Stimulated activated effector memory CD8-positive, alpha-beta T cell treated with anti-CD3 and anti-CD28 coated beads, Interleukin-12 subunit alpha, Interleukin-12 subunit beta, amount 100 ng/mL, for 72 hours (primary cell): ENCODE results near the gene COG8.

Source experiments
- ATAC-seq: fragments of 150-1000 bp; cut with Tn5 transposase; 2 replicates; pipeline ENCODE4 v1.10.0; 2021
- DNase-seq, 2 donors: peaks; one replicate each; pipeline ENCODE4 v3.0.0; 2021 to 2022; ENCODE audit warnings: low spot score in 2 of 2
- H3K27ac Mint-ChIP-seq: one replicate; pipeline ENCODE4 v1.8.0; 2022; ENCODE audit warnings: mild to moderate bottlenecking, mixed read lengths
- H3K36me3 Mint-ChIP-seq: one replicate; pipeline ENCODE4 v1.8.0; 2022; ENCODE audit warnings: mild to moderate bottlenecking, mixed read lengths
- H3K4me1 Mint-ChIP-seq: one replicate; pipeline ENCODE4 v1.8.0; 2022; ENCODE audit warnings: mixed read lengths
- H3K4me3 Mint-ChIP-seq: one replicate; pipeline ENCODE4 v1.8.0; 2022; ENCODE audit warnings: mild to moderate bottlenecking, mixed read lengths
- H3K9me3 Mint-ChIP-seq: one replicate; pipeline ENCODE4 v1.8.0; 2022; ENCODE audit warnings: mixed read lengths

COG8 gene, protein sequence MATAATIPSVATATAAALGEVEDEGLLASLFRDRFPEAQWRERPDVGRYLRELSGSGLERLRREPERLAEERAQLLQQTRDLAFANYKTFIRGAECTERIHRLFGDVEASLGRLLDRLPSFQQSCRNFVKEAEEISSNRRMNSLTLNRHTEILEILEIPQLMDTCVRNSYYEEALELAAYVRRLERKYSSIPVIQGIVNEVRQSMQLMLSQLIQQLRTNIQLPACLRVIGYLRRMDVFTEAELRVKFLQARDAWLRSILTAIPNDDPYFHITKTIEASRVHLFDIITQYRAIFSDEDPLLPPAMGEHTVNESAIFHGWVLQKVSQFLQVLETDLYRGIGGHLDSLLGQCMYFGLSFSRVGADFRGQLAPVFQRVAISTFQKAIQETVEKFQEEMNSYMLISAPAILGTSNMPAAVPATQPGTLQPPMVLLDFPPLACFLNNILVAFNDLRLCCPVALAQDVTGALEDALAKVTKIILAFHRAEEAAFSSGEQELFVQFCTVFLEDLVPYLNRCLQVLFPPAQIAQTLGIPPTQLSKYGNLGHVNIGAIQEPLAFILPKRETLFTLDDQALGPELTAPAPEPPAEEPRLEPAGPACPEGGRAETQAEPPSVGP

DNA sequence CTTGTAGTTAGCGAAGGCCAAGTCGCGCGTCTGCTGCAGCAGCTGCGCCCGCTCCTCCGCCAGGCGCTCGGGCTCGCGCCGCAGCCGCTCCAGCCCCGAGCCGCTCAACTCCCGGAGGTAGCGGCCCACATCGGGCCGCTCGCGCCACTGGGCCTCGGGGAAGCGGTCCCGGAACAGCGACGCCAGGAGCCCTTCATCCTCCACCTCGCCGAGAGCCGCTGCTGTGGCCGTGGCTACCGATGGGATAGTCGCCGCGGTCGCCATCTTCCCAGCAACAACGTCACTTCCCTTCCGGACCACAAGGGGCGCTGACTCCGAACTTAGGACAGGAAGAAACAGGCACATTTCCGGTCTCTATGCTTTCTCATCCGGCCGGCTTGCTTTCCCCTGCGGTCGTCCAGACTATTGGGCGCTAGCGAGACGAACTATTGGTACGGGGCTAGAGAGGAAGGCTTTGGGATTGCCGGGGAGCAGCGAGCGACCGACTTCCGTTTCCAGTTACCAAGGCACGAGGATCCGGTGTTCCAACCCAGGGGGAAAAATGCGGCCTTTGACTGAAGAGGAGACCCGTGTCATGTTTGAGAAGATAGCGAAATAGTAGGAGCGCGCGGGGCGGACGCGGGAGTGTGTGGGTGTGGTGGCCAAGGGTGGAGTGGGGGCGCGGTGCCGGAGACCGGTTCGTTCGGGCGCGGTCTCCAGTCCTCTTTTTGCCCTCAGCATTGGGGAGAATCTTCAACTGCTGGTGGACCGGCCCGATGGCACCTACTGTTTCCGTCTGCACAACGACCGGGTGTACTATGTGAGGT is at the start of gene COG8, which contains the start of gene NIP7:
COG8 (minus strand) TSS at position 276 of the 806 bp plus-strand sequence; CDS start at position 264, 12 bp downstream.
NIP7 (plus strand) TSS at position 484 of the 806 bp plus-strand sequence; CDS start at position 542, 58 bp downstream.
- Mint-ChIP-seq H3K9me3 (no peaks in the 10 kb centered on the region), H3K4me1 (peaks cover 46% of the 10 kb centered on the region), H3K4me3 (peak within 1 kb of the TSS; percentile 98), H3K27ac (peak within 1 kb of the TSS; percentile 97), H3K36me3 (peaks cover 72% of the 10 kb centered on the region)
- DNase-seq (peak; percentile 89 to 98), ATAC-seq (peak; percentile 91)

DNA sequence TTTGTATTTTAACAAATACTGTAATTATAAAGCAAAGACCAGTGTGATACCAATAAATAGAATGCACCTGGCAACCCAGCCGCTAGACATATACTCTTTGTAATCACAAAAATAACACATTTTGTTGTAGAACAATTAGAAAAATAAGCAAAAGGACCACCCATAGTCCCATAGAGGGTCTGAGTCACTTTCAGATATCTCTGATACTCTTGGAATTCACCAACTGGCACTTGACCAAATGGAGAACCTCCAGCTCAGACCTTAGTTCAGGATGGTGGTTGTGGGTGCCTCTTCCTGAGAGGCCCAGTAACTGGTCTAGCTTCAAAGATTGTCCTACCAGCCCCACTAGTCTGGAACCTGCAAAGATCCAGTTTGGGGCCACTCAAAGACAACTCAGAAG is 47.2 kb upstream of the COG8 start:
- Mint-ChIP-seq H3K36me3 (peaks cover 52% of the 10 kb centered on the region), H3K4me1 (peaks cover 26% of the 10 kb centered on the region), H3K27ac (no peak overlapping the region), H3K9me3 (no peaks in the 10 kb centered on the region), H3K4me3 (peak overlapping the region; percentile 88)
- ATAC-seq = no peak
- no peak for DNase-seq

DNA sequence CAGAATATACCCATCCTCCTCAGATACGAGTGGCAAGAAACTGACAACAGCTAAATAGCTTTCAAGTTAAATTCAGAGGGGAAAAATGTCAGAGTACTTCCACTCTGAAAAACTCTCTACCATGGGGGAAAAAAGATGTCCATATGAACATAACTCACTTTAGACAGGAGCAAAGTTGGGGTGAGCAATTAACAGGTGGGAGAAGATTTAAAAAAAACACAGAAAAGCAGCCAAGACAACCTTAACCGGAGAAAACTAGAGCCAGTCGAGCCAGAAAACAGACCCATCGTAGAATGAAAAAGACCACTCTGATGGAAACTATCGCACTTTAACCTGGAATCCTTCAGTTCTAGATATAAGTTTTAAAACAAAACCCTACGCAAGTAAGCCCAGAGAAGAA is 45.6 kb upstream of the COG8 start:
- peaks cover 26% of the 10 kb centered on the region for H3K4me1 Mint-ChIP-seq
- peaks cover 63% of the 10 kb centered on the region for H3K36me3 Mint-ChIP-seq
- H3K9me3 Mint-ChIP-seq = no peaks in the 10 kb centered on the region
- peak overlapping the region; percentile 95 for H3K27ac Mint-ChIP-seq
- peak overlapping the region; percentile 88 for H3K4me3 Mint-ChIP-seq
- DNase-seq = no peak
- no peak for ATAC-seq

DNA sequence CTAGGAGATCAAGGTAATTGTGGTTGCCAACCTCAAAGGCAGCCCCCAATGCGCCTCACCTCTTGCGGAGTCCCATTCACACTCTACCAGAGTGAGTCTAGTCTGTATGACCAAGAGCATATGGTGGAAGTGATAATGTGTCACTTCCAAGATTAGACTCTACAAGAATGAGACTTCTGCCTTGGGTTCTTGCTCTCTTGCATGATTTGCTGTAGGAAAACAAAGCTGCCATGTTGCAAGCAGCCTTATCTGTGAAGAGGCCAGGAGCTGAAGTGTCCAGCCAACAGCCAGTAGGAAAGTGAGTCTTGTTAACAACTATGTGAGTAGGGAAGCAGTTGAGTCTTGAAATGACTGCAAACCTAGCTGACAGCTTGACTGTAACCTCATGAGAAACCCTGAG is 43.1 kb upstream of the COG8 start:
- no peak for ATAC-seq
- peaks cover 35% of the 10 kb centered on the region for H3K4me1 Mint-ChIP-seq
- H3K27ac Mint-ChIP-seq = peak overlapping the region; percentile 37
- DNase-seq = no peak
- H3K4me3 Mint-ChIP-seq = no peak overlapping the region
- H3K9me3 Mint-ChIP-seq = no peaks in the 10 kb centered on the region
- H3K36me3 Mint-ChIP-seq = peaks cover 88% of the 10 kb centered on the region

DNA sequence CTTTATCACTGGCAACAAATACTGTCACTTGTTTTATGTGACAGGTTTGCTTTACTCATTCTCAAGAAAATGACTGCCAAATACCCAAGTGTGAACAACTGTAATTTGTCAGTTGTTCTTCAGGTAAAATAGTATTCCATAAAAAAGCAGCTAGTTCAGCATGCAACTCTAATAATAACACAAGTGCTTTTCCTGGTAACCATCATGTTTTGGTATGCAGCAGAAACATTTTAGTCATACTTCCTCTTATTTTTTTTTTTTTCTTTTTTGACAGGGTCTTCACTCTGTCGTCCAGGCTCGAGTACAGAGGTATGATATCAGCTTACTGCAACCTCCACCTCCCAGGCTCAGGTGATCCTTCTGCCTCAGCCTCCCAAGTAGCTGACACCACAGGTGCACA is 41.9 kb upstream of the COG8 start:
- Mint-ChIP-seq H3K9me3 (no peaks in the 10 kb centered on the region), H3K4me1 (peaks cover 35% of the 10 kb centered on the region)

DNA sequence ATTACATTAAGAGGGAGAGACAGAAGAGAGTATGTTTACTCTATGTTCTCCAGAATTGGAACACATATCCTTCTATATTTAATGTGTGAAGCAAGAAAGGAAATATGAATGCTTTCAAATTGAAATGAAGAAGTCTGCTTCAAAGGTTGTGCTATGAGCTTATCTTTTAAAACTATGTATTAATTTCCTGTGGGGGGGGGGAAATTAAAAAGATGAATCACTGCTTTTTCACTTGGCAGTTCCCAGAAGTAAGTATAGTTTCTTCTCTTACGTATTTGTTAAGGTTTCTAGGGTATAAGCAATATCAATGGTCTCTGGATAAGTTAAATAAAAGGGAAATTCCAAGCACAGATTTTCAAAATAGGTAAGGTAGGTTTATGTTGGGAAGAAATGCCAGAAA is 39.4 kb upstream of the COG8 start:
- DNase-seq = no peak
- ATAC-seq = no peak
- no peaks in the 10 kb centered on the region for H3K9me3 Mint-ChIP-seq
- H3K4me3 Mint-ChIP-seq = no peak overlapping the region
- H3K27ac Mint-ChIP-seq = peak overlapping the region; percentile 87
- H3K4me1 Mint-ChIP-seq = peaks cover 20% of the 10 kb centered on the region
- peaks cover 85% of the 10 kb centered on the region for H3K36me3 Mint-ChIP-seq

More for the DNA sequence above, 41.9 kb upstream of the COG8 start:
- Mint-ChIP-seq H3K36me3 (peaks cover 99% of the 10 kb centered on the region), H3K27ac (peak overlapping the region; percentile 73), H3K4me3 (no peak overlapping the region)
- DNase-seq (no peak), ATAC-seq (no peak)

DNA sequence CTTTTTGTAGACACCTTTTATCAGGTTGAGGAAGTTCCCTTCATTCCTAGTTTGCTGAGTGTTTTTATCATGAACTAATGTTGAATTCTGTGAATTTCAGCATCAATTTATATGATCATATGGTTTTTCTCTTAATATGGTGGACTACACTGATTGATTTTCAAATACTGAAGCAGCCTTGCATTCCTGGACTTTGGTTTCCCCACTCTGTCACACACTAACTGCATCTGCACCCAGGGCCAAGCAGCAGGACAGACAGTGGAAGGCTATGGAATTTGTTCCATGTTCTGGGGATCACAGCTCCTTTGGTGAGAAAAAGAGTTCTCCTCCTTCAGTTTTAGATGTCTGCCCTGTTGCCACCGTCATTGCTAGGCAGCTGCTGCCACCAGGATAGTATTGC is 38.7 kb upstream of the COG8 start:
- ATAC-seq = no peak
- H3K36me3 Mint-ChIP-seq = peaks cover 85% of the 10 kb centered on the region
- peaks cover 17% of the 10 kb centered on the region for H3K4me1 Mint-ChIP-seq
- H3K9me3 Mint-ChIP-seq = no peaks in the 10 kb centered on the region
- H3K27ac Mint-ChIP-seq = peak overlapping the region; percentile 87
- no peak for DNase-seq
- H3K4me3 Mint-ChIP-seq = no peak overlapping the region

DNA sequence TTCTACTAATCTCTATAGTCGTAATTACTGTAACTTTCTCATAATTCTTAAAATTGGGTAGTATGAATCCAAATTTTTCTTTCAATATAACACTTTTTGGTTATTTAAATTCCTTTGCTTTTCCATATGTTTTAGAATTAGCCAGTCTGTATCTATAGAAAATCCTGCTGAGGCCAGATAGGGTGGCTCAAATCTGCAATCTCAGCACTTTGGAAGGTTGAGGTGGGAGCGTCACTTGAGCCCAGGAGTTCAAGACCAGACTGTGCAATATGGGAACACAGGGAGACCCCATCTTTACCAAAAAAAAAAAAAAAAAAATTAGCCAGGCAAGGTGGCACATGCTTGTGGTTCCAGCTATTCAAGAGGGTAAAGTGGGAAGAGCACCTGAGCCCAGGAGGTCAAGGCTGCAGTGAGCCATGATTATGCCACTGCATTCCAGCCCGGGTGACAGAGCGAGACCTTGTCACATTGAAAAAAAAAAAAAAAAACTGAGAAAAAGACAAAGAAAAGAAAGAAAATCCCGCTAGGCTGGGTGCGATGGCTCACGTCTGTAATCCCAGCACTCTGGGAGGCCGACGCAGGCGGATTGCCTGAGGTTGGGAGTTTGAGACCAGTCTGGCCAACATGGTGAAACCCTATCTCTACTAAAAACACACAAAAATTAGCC is 37.2 kb upstream of the COG8 start:
- Mint-ChIP-seq H3K9me3 (no peaks in the 10 kb centered on the region), H3K36me3 (peaks cover 85% of the 10 kb centered on the region), H3K4me1 (peaks cover 8% of the 10 kb centered on the region), H3K4me3 (no peak overlapping the region), H3K27ac (no peak overlapping the region)
- ATAC-seq = no peak
- no peak for DNase-seq

DNA sequence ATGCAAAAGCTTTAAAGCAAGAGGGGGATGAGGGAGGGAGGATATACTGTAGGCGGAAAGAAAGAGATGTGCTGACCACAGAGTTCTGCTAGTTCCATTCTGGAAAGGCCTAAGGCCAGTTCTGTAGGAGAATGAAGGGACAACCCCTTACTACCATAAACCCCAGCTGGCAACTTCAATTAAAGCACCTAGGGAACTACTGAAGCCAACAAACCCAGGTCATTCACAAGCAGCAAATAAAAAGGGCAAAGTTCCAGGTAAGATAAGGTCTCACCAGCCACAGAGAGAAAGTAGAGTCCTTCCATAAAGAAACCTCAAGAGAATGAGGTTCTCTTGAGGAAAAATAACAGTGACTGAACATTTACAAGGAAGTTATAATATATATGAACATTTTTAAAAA is 33.7 kb upstream of the COG8 start:
- H3K27ac Mint-ChIP-seq = peak overlapping the region; percentile 52
- H3K36me3 Mint-ChIP-seq = peaks cover 85% of the 10 kb centered on the region
- peaks cover 13% of the 10 kb centered on the region for H3K4me1 Mint-ChIP-seq
- no peaks in the 10 kb centered on the region for H3K9me3 Mint-ChIP-seq
- H3K4me3 Mint-ChIP-seq = no peak overlapping the region
- ATAC-seq (no peak), DNase-seq (no peak)

DNA sequence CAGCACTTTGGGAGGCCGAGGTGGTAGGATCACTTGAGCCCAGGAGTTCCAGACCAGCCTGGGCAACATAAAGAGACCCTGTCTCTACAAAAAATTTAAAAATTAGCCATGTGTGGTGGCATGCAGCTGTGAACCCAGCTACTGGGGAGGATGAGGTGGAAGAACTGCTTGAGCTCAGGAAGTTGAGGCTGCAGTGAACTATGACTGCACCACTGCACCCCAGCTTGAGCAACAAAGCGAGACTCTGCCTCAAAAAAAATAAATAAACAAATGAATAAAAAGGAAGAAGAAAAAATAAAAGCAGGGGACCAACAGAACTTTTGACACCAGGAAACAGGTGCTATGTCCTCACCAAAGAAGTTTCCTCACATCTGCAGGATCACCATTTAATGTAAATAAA is 32.2 kb upstream of the COG8 start:
- Mint-ChIP-seq H3K4me3 (no peak overlapping the region), H3K36me3 (peaks cover 85% of the 10 kb centered on the region), H3K4me1 (peaks cover 19% of the 10 kb centered on the region), H3K9me3 (no peaks in the 10 kb centered on the region), H3K27ac (peak overlapping the region; percentile 73)
- no peak for DNase-seq
- ATAC-seq = no peak

DNA sequence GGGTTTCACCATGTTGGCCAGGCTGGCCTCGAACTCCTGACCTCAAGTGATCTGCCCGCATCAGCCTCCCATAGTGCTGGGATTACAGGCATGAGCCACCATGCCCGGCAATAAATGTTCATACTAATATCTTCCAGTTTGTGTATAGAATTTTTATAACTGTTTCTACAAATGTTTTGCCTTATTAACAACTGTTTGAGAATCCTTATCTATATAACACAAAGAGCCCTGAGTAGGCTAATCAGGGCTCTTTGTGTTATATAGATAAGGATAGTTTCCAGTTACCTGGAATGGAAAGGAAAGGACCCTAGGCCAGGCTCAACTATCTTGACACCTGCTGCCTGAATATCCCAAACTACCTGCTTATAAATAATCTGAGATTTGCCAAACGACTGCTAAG is 29.5 kb upstream of the COG8 start:
- no peak overlapping the region for H3K27ac Mint-ChIP-seq
- peaks cover 40% of the 10 kb centered on the region for H3K4me1 Mint-ChIP-seq
- peaks cover 100% of the 10 kb centered on the region for H3K36me3 Mint-ChIP-seq
- DNase-seq (no peak), ATAC-seq (no peak)
- H3K9me3 Mint-ChIP-seq = no peaks in the 10 kb centered on the region
- H3K4me3 Mint-ChIP-seq = no peak overlapping the region

DNA sequence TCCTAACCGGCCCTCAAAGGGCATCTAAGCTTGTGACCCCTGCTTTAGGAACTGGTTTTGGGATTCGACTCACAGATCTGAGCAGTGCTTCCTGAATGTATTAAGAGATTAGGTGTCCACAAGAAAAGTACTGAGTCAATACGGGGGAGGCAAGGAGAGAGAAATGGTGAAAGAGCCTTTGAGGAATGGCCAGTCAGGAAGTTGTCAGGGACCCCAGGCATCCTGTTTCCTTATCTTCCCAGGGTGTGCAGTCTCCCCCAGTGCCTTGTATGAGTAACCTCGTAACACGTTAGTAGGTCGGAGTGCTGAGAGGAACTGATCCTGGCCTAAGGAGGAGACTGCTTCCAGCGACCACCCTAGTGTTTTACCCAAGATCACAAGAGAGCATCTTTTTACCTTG is 28.6 kb upstream of the COG8 start:
- Mint-ChIP-seq H3K9me3 (no peaks in the 10 kb centered on the region), H3K4me1 (peaks cover 45% of the 10 kb centered on the region), H3K36me3 (peaks cover 100% of the 10 kb centered on the region), H3K4me3 (no peak overlapping the region), H3K27ac (peak overlapping the region; percentile 32)
- ATAC-seq (no peak), DNase-seq (no peak)

DNA sequence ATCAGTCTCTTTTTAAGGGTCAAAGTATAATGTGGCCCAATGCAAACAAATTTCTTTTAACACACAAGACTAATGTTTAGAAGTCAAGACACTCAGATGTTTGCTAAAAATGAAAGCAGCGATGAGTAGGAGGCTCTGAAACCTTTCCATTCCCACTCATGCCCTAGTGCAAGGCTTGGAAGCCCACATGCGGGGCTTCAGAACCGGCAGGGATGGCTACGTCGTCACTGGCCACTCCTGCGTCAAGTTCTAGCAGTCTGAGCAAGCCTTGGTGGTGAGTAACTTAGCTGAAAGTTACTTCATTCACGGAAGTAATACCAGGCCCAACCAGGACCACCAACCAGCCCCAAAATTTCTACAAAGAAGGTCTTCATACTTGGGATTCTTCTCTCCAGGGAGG is 27.1 kb upstream of the COG8 start:
- DNase-seq (no peak), ATAC-seq (peak; percentile 83)
- H3K36me3 Mint-ChIP-seq = peaks cover 87% of the 10 kb centered on the region
- peak overlapping the region; percentile 27 for H3K27ac Mint-ChIP-seq
- no peaks in the 10 kb centered on the region for H3K9me3 Mint-ChIP-seq
- peaks cover 55% of the 10 kb centered on the region for H3K4me1 Mint-ChIP-seq
- H3K4me3 Mint-ChIP-seq = no peak overlapping the region

DNA sequence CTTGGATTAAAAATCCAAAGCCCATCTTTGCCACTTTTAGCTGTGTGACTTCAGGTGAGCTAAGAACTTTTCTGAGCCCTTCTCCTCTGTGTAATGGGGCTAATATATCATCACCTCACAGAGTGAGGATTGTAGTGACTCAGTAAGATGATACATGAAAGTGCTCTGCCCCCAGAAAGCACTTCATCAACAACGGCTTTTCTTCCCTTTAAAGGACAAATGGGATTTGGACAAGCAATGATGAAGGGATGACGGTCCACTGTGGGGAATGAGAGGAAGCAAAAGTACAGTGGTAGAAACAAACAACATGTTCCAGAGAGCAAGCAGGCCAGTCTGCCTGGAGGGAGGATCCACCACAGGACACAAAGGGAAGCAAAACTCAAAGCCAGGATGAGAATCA is 26.5 kb upstream of the COG8 start:
- no peak for ATAC-seq
- H3K4me3 Mint-ChIP-seq = no peak overlapping the region

DNA sequence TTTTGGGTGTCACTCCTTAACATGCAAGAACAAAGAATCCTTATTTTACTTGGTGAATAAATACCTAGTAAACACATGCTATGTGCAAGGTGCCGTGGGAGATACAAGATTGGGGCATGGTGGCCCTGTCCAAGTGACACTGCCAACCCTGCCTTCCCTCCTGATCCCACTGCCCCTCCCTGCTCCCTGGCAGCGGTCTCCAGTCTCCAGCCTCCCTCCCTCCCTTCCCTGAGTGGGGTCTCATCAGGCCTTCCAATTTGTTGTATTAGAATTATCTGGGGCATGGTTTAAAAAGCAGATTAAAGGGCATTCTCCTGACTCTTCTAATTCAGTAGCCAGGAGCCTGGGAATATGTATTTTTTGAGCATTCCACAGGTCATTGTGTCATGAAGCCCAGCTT is 24.7 kb upstream of the COG8 start:
- no peak for DNase-seq
- H3K27ac Mint-ChIP-seq = peak overlapping the region; percentile 80
- peaks cover 44% of the 10 kb centered on the region for H3K4me1 Mint-ChIP-seq
- no peak for ATAC-seq
- no peak overlapping the region for H3K4me3 Mint-ChIP-seq
- peaks cover 64% of the 10 kb centered on the region for H3K36me3 Mint-ChIP-seq
- H3K9me3 Mint-ChIP-seq = no peaks in the 10 kb centered on the region

More for the DNA sequence above, 26.5 kb upstream of the COG8 start:
- no peak for DNase-seq
- Mint-ChIP-seq H3K36me3 (peaks cover 82% of the 10 kb centered on the region), H3K4me1 (peaks cover 58% of the 10 kb centered on the region), H3K27ac (peak overlapping the region; percentile 27), H3K9me3 (no peaks in the 10 kb centered on the region)
